ENCODE data around the gene IRGQ. TPM values are rescaled to one million over a fixed set of nuclear protein-coding genes. Genes with fewer than 3 reads are reported as not detected.

IRGQ gene
- total RNA-seq, 2 experiments from 2014 or later, result 28.9 to 29.8 TPM

- Mint-ChIP-seq H3K27me3 (no peaks in the 10 kb centered on the region), H3K36me3 (ENCODE audit: low read depth) (peaks cover 34% of the 10 kb centered on the region), H3K4me1 (ENCODE audit: low read depth) (peaks cover 21% of the 10 kb centered on the region), H3K27ac (peak overlapping the region; percentile 92), H3K4me3 (peak overlapping the region; percentile 84), H3K9me3 (peaks cover 4% of the 10 kb centered on the region)
- CTCF ChIA-PET, result interaction anchor here (1.1 to 1.5 kb wide), 2 partner anchors 10 to 20 kb away, joined by 3 to 10 read pairs (median 5); no protein-coding TSS in a partner anchor
- no peaks in the 10 kb centered on the region for H3K27me3 ChIP-seq (ENCODE audit: control insufficient read depth in 1 of 2, insufficient read depth in 2 of 2, low read length in 2 of 2)
- H3K4me3 ChIP-seq (ENCODE audit: low read length), result no peak overlapping the region
- TF ChIP-seq, protein P1, sequence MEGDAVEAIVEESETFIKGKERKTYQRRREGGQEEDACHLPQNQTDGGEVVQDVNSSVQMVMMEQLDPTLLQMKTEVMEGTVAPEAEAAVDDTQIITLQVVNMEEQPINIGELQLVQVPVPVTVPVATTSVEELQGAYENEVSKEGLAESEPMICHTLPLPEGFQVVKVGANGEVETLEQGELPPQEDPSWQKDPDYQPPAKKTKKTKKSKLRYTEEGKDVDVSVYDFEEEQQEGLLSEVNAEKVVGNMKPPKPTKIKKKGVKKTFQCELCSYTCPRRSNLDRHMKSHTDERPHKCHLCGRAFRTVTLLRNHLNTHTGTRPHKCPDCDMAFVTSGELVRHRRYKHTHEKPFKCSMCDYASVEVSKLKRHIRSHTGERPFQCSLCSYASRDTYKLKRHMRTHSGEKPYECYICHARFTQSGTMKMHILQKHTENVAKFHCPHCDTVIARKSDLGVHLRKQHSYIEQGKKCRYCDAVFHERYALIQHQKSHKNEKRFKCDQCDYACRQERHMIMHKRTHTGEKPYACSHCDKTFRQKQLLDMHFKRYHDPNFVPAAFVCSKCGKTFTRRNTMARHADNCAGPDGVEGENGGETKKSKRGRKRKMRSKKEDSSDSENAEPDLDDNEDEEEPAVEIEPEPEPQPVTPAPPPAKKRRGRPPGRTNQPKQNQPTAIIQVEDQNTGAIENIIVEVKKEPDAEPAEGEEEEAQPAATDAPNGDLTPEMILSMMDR (IDR thresholded peaks at IDR 0.05), result peak; percentile 32
- H3K36me3 ChIP-seq (ENCODE audit: insufficient read depth, low read length), result peaks cover 16% of the 10 kb centered on the region
- intact Hi-C loops (cut with DNase I, micrococcal nuclease), result loop anchor here in 1 of 2 experiments (5.0 to 10.0 kb wide), 2 partner anchors 57 to 220 kb away; partner anchors contain the start of gene SMG9
- H3K9me3 ChIP-seq (ENCODE audit: control insufficient read depth in 1 of 2, insufficient read depth in 1 of 2, low read length in 2 of 2), result peaks cover 0 to 7% of the 10 kb centered on the region in 2 experiments
- no peak for ATAC-seq (ENCODE audit: poor library complexity)
- H3K27ac ChIP-seq (ENCODE audit: low read depth in 1 of 2, low read length in 2 of 2), result peak overlapping the region; percentile 53 to 61
- peak in 7 of 14 experiments; percentile 16 to 60 (median 41) for DNase-seq
- H3K4me1 ChIP-seq (ENCODE audit: insufficient read depth, low read length), result peaks cover 21% of the 10 kb centered on the region
- POLR2A ChIA-PET, result interaction anchor here (0.5 to 4.9 kb wide), 7 partner anchors 9 to 71 kb away, joined by 3 to 44 read pairs (median 7); partner anchors contain the start of genes IRGQ, LYPD3 and ZNF576
Measured at GRCh38 chr19:43534816-43535761, 60.8 kb downstream of the IRGQ start.

Other genes with a start within 250 kb of the IRGQ start
- not detected for gene CD177, start 242.4 kb downstream of the IRGQ start, total RNA-seq
- not detected for gene TEX101, start 181.2 kb downstream of the IRGQ start, total RNA-seq
- 10 to 100 TPM; 35.6 to 37.3 TPM for gene LYPD3, start 130.5 kb downstream of the IRGQ start, total RNA-seq
- gene PHLDB3, start 91.4 kb downstream of the IRGQ start, total RNA-seq, result 10 to 100 TPM; 75.1 to 77.4 TPM
- 10 to 100 TPM; 20.2 to 21.7 TPM for gene ETHE1, start 68.9 kb downstream of the IRGQ start, total RNA-seq
- 1 to 10 TPM; 2.6 to 2.7 TPM for gene ZNF575, start 62.9 kb downstream of the IRGQ start, total RNA-seq
- 10 to 100 TPM; 25.1 to 26.2 TPM for gene XRCC1, start 20.6 kb downstream of the IRGQ start, total RNA-seq
- not detected for gene PINLYP, start 20.3 kb downstream of the IRGQ start, total RNA-seq
- gene ZNF576, start 461 bp upstream of the IRGQ start, total RNA-seq, result 1 to 10 TPM; 4.1 to 4.8 TPM
- gene SRRM5, start 16.0 kb upstream of the IRGQ start, total RNA-seq, result under 1 TPM; 0.25 to 0.56 TPM
- 10 to 100 TPM; 22.3 to 24.8 TPM for gene ZNF428, start 23.5 kb upstream of the IRGQ start, total RNA-seq
- under 1 TPM; 0.28 to 0.36 TPM for gene CADM4, start 43.7 kb upstream of the IRGQ start, total RNA-seq
- gene PLAUR, start 74.0 kb upstream of the IRGQ start, total RNA-seq, result 10 to 100 TPM; 19.6 to 21.1 TPM
- not detected for gene IRGC, start 119.9 kb upstream of the IRGQ start, total RNA-seq
- 10 to 100 TPM; 34.7 to 38.2 TPM for gene SMG9, start 158.8 kb upstream of the IRGQ start, total RNA-seq
- 10 to 100 TPM in 1 of 2 experiments, 1 to 10 TPM in 1; 9.7 to 10.4 TPM for gene KCNN4, start 184.8 kb upstream of the IRGQ start, total RNA-seq
- not detected for gene LYPD5, start 206.3 kb upstream of the IRGQ start, total RNA-seq
- gene ZNF283, start 231.2 kb upstream of the IRGQ start, total RNA-seq, result 1 to 10 TPM; 2.3 to 3.7 TPM

Data from CD4-positive, alpha-beta T cell (primary cell).